ENCODE measurements around the gene RRP15. TPM values are rescaled to one million over a fixed set of nuclear protein-coding genes. Genes with fewer than 3 reads are reported as not detected.
"Not testable (repeated sequence)": the region's sequence is repeated elsewhere in the genome, so short reads cannot be mapped to it uniquely, and the experiment has no call there.

RRP15 gene
- total and polyA plus RNA-seq, 2 experiments from 2014 or later = 5.4 to 25.5 TPM

DNA sequence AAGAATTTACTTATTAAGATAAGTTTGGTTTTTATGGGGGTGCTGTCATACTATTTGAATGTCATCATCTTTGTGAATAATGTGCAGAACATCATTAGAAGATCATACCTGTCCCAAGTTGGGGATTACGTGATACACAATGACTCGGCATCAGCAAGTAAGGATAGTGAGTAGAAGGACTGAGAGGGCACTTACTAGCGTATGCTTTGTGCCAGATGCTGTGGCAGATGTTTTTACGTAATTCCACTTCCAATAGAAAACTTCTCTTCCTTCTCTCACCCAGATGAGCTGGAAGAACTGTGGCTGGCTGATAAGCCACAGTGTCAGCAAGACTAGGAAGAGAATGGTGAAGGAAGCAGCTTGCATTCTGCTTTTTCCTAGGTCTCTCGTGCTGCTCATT is 32.0 kb downstream of the RRP15 start:
- 87 to 91% methylated on average over 5 of the region's 5 CpGs for WGBS, 2 experiments (ENCODE audit: low coverage in 1 of 2, low lambda C conversion rate in 2 of 2, missing lambda C conversion rate in 2 of 2)
- in situ Hi-C loops (cut with MboI) = no loop called here
- no peak for DNase-seq

DNA sequence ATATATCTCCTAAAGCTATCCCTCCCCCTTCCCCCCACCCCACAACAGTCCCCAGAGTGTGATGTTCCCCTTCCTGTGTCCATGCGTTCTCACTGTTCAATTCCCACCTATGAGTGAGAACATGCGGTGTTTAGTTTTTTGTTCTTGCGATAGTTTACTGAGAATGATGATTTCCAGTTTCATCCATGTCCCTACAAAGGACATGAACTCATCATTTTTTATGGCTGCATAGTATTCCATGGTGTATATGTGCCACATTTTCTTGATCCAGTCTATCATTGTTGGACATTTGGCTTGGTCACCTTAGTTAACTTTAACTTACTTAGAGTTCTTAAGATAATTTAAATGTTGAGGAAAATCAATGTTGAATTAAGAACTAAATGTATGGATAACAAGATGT is 35.1 kb downstream of the RRP15 start:
- DNase-seq; H3K4me1 ChIP-seq (ENCODE audit: insufficient read depth); H3K4me2 ChIP-seq (ENCODE audit: unreplicated experiment); H3K79me2 ChIP-seq (ENCODE audit: insufficient read depth); H3K27me3 ChIP-seq (replicated peaks; ENCODE audit: insufficient read depth); H3F3A ChIP-seq (ENCODE audit: insufficient read depth); H3K9me3 ChIP-seq (ENCODE audit: low read depth); H3K9ac ChIP-seq; H4K20me1 ChIP-seq (ENCODE audit: insufficient read depth); H3K36me3 ChIP-seq (ENCODE audit: low read depth); H2AFZ ChIP-seq; H3K4me3 ChIP-seq; H3K9me2 ChIP-seq (ENCODE audit: insufficient read depth); H3K27ac ChIP-seq: not testable (repeated sequence)
- in situ Hi-C loops (cut with MboI) = loop anchor here (10.0 kb wide), 1 partner anchor 1255 kb away; no protein-coding TSS in a partner anchor
- WGBS, 2 experiments (ENCODE audit: low coverage in 1 of 2, low lambda C conversion rate in 2 of 2, missing lambda C conversion rate in 2 of 2) = 80 to 91% methylated on average over 1 to 3 of the region's 3 CpGs

More for the DNA sequence above, 32.0 kb downstream of the RRP15 start:
- H3K9me3 ChIP-seq (ENCODE audit: low read depth) = no peaks in the 10 kb centered on the region
- no peaks in the 10 kb centered on the region for H3K27me3 ChIP-seq (replicated peaks; ENCODE audit: insufficient read depth)
- no peaks in the 10 kb centered on the region for H4K20me1 ChIP-seq (ENCODE audit: insufficient read depth)
- TF ChIP-seq EZH2 (IDR thresholded peaks at IDR 0.05; ENCODE audit: insufficient read depth, poor library complexity, severe bottlenecking) = no peak
- TF ChIP-seq EZH2phosphoT487 (IDR thresholded peaks at IDR 0.05; ENCODE audit: insufficient read depth, low read depth) = no peak
- H3K79me2 ChIP-seq (ENCODE audit: insufficient read depth) = no peaks in the 10 kb centered on the region
- H3K4me2 ChIP-seq (ENCODE audit: unreplicated experiment) = no peak overlapping the region
- no peak overlapping the region for H3K9ac ChIP-seq
- H3K4me3 ChIP-seq = no peak overlapping the region
- no peaks in the 10 kb centered on the region for H3K36me3 ChIP-seq (ENCODE audit: low read depth)
- no peak overlapping the region for H3K27ac ChIP-seq
- no peaks in the 10 kb centered on the region for H3K9me2 ChIP-seq (ENCODE audit: insufficient read depth)
- no peaks in the 10 kb centered on the region for H3F3A ChIP-seq (ENCODE audit: insufficient read depth)
- peaks cover 7% of the 10 kb centered on the region for H3K4me1 ChIP-seq (ENCODE audit: insufficient read depth)
- no peak overlapping the region for H2AFZ ChIP-seq

DNA sequence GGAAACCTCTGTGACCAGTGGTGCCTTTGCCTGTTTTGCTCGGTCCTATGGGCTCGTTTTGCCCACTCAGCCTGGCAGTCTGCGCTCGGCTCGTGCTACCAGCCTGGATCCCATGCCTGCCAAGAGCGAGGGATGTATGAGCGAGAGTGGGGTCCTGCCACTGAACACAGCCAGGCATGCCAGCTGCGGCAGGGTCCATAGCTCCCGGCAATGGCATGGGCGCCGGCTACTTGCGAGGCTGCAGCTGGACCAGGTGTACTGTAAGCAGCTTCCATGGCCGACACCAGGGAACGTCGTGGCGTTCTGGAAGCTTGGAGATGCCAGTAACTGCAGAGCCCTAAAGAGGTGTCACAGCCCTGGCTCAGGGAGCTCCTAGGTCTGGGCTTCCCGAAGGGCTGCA is 37.7 kb downstream of the RRP15 start:
- Histone ChIP-seq H3K4me2 (ENCODE audit: unreplicated experiment) (no peak overlapping the region), H3K27me3 (replicated peaks; ENCODE audit: insufficient read depth) (no peaks in the 10 kb centered on the region), H3K9ac (no peak overlapping the region), H3K9me2 (ENCODE audit: insufficient read depth) (no peaks in the 10 kb centered on the region), H3K36me3 (ENCODE audit: low read depth) (no peaks in the 10 kb centered on the region), H3K27ac (no peak overlapping the region), H3K4me3 (no peak overlapping the region), H4K20me1 (ENCODE audit: insufficient read depth) (no peaks in the 10 kb centered on the region), H3K79me2 (ENCODE audit: insufficient read depth) (no peaks in the 10 kb centered on the region), H3K4me1 (ENCODE audit: insufficient read depth) (no peaks in the 10 kb centered on the region), H3F3A (ENCODE audit: insufficient read depth) (no peaks in the 10 kb centered on the region), H2AFZ (no peak overlapping the region), H3K9me3 (ENCODE audit: low read depth) (no peaks in the 10 kb centered on the region)
- 96% methylated on average over 17 of the region's 17 CpGs for WGBS, 2 experiments (ENCODE audit: low coverage in 1 of 2, low lambda C conversion rate in 2 of 2, missing lambda C conversion rate in 2 of 2)
- in situ Hi-C loops (cut with MboI) = loop anchor here (10.0 kb wide), 1 partner anchor 1252 kb away; no protein-coding TSS in a partner anchor
- TF ChIP-seq EZH2 (IDR thresholded peaks at IDR 0.05; ENCODE audit: insufficient read depth, poor library complexity, severe bottlenecking) (no peak), EZH2phosphoT487 (IDR thresholded peaks at IDR 0.05; ENCODE audit: insufficient read depth, low read depth) (no peak)
- no peak for DNase-seq

DNA sequence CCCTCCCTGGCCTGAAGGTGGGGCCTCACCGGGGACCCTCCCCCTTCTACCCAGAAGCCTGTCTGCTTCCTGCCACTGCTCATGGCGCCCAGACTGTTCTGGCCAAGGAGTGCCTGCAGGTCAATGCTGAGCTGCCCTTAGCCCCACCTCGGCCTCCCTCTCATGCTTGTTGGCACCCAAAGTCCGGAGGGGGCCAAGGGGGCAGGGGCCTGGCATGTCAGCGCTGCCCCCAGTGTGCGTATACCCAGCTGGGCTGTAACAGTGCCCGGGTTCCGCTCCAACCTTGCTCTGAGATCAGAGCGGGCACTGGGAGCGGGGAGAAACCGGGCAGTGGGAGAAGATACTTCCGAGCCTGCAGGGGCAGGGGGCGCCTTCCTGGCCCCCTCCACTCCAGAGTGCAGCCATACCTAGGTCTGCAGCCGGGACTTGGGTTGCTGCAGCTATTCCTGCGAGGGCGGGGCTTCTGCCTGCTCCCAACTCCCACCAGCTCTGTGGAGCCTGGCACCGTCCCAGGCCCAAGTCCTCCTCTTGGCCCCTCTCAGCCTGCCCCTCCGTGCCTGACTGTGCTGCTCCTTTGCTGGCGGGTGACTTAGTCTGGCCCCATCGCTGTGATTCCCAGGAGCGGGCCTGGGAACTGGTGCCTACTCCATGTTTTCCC is 38.6 kb downstream of the RRP15 start:
- Histone ChIP-seq H3K36me3 (ENCODE audit: low read depth) (no peaks in the 10 kb centered on the region), H3F3A (ENCODE audit: insufficient read depth) (no peaks in the 10 kb centered on the region), H3K9me2 (ENCODE audit: insufficient read depth) (no peaks in the 10 kb centered on the region), H3K27me3 (replicated peaks; ENCODE audit: insufficient read depth) (no peaks in the 10 kb centered on the region), H4K20me1 (ENCODE audit: insufficient read depth) (no peaks in the 10 kb centered on the region), H3K79me2 (ENCODE audit: insufficient read depth) (no peaks in the 10 kb centered on the region), H3K9me3 (ENCODE audit: low read depth) (no peaks in the 10 kb centered on the region), H3K4me3 (no peak overlapping the region), H3K27ac (no peak overlapping the region), H2AFZ (no peak overlapping the region), H3K9ac (no peak overlapping the region), H3K4me2 (ENCODE audit: unreplicated experiment) (no peak overlapping the region), H3K4me1 (ENCODE audit: insufficient read depth) (no peaks in the 10 kb centered on the region)
- DNase-seq = no peak
- in situ Hi-C loops (cut with MboI) = loop anchor here (10.0 kb wide), 1 partner anchor 1251 kb away; no protein-coding TSS in a partner anchor
- no peak for TF ChIP-seq EZH2phosphoT487 (IDR thresholded peaks at IDR 0.05; ENCODE audit: insufficient read depth, low read depth)
- no peak for TF ChIP-seq EZH2 (IDR thresholded peaks at IDR 0.05; ENCODE audit: insufficient read depth, poor library complexity, severe bottlenecking)
- WGBS, 2 experiments (ENCODE audit: low coverage in 1 of 2, low lambda C conversion rate in 2 of 2, missing lambda C conversion rate in 2 of 2) = 97 to 98% methylated on average over 19 to 21 of the region's 21 CpGs

DNA sequence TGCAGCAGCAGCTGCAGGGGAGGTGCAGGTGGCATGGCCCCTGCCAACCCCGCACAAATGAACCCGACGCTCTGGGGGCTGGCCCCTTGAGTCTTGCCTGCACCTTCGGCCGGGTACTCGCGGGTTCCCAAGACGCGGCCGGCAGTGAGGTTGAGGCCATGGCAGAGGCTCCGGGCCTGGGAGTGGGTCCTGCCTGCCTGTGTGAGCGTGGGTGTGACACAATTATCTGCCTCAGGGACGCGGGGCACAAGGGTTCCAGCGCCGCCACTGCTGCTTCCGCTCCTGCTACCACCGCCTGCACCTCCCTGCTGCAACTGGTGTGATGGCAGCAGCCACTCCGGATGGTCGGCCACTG is 39.1 kb downstream of the RRP15 start:
- TF ChIP-seq EZH2 (IDR thresholded peaks at IDR 0.05; ENCODE audit: insufficient read depth, poor library complexity, severe bottlenecking) (no peak), EZH2phosphoT487 (IDR thresholded peaks at IDR 0.05; ENCODE audit: insufficient read depth, low read depth) (no peak)
- in situ Hi-C loops (cut with MboI) = loop anchor here (10.0 kb wide), 1 partner anchor 1251 kb away; no protein-coding TSS in a partner anchor
- no peak overlapping the region for H3K27ac ChIP-seq
- no peak overlapping the region for H2AFZ ChIP-seq
- H4K20me1 ChIP-seq (ENCODE audit: insufficient read depth) = no peaks in the 10 kb centered on the region
- H3K4me1 ChIP-seq (ENCODE audit: insufficient read depth) = no peaks in the 10 kb centered on the region
- no peak overlapping the region for H3K4me2 ChIP-seq (ENCODE audit: unreplicated experiment)
- no peak overlapping the region for H3K9ac ChIP-seq
- no peaks in the 10 kb centered on the region for H3F3A ChIP-seq (ENCODE audit: insufficient read depth)
- no peaks in the 10 kb centered on the region for H3K9me3 ChIP-seq (ENCODE audit: low read depth)
- H3K4me3 ChIP-seq = no peak overlapping the region
- no peaks in the 10 kb centered on the region for H3K9me2 ChIP-seq (ENCODE audit: insufficient read depth)
- H3K27me3 ChIP-seq (replicated peaks; ENCODE audit: insufficient read depth) = no peaks in the 10 kb centered on the region
- no peaks in the 10 kb centered on the region for H3K79me2 ChIP-seq (ENCODE audit: insufficient read depth)
- no peak for DNase-seq
- 98% methylated on average over 16 to 20 of the region's 20 CpGs for WGBS, 2 experiments (ENCODE audit: low coverage in 1 of 2, low lambda C conversion rate in 2 of 2, missing lambda C conversion rate in 2 of 2)
- H3K36me3 ChIP-seq (ENCODE audit: low read depth) = no peaks in the 10 kb centered on the region

Measured in GM23248 (cell line).